Stimulated activated CD4-positive, alpha-beta T cell treated with anti-CD3 and anti-CD28 coated beads, Interleukin-1b, Interleukin-23, amount 100 ng/mL, for 24 hours (primary cell): ENCODE data around the gene LRRC8B.

Experiments
- DNase-seq, 4 experiments: peaks; one replicate each; pipeline ENCODE4 v3.0.0-alpha.2; 2020; ENCODE audit warnings: low read depth in 4 of 4, low spot score in 1 of 4

The LRRC8B gene

DNA sequence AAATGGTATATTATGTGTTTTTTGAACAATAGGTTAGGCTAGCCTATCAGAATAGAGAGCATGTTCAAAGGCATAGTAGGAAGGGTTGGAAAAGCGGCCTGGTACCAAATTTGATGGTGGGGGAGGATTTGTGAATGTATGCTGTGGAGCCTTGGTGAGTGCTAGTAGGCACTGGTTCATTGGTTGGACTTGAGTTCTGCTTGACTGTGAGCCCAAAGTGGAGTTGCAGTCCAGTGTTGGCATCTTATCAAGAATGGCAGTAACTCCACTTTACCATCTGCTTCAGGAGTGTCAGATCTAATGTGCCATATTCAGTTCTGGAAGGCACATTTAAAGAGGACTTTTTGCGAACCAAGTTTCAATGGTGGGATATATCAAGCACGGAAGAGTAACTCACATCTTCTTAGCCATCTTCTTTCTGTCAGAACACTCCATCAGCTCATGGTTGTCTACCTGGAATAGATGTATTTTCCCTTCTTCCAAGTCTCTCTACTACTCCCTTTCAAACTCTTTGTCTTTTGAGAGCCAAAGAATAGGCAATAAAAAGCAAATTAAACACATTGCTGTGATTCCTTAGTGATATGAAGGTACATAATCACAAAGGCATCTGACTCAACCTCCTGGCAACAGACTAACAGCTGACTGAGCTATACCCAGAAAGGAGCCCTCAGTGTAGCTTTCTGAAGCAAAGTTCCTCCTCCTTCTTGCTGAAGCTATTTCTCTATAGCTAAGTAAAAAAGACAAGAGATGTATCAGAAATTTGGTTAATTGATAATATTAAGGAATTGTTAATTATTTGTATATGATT is 21.7 kb downstream of the LRRC8B start:
- DNase-seq: no peak

DNA sequence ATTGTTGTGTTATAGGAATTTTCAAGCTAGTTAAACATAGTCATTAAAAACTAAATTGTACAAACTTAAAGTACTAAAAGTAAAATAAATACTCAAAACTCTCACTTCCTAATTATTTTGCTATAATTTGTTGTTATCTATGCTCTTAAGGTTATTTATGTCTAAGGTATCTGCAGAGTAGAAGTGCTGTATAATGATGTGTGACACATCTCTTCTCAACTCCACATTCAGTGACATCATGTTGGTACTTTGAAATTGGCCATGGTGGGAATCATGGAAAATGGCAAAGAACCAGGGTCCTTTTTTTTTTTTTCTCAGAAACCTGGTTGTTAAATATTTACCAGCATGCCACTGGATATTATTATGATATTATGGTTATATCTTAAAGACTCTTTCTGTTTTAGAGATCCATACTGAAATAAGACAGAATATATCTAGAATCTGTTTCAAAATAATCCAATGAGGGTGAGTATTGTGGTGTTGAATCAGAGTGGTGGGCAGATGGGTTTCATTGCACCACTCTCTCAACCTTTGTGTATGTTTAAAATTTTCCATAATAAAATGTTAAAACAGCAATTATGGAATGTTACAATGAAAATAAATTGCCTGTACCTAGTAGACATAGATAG is 22.4 kb downstream of the LRRC8B start:
- no peak for DNase-seq

DNA sequence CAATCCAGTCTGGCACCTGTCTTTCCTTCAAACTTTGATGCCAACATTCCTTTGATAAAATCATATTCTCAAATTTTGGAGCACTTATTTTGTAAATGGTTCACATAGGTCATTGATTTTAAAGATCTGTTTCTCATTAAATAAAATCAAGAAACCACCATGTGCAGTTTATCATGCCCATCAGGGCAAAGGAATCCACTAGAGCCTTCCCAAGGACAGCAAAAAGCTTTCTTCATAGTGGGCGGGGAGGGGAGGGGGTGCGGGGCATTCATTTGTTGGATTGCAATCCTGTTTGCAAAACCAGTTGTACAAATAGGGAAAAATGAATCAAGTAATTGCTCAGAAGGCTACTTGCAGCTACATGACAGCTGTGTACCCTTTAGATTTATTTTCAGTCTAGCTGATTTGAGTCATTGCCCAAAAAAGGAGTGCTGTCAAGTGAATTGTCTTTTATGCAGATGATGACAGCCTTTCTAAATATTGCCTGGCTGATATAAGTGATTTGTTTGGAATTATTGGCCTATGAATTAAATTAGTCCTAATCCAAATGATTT is 23.0 kb downstream of the LRRC8B start:
- DNase-seq: no peak

- no peak for DNase-seq
Observed at GRCh38 chr1:89548122-89548857, 23.7 kb downstream of the LRRC8B start.

DNA sequence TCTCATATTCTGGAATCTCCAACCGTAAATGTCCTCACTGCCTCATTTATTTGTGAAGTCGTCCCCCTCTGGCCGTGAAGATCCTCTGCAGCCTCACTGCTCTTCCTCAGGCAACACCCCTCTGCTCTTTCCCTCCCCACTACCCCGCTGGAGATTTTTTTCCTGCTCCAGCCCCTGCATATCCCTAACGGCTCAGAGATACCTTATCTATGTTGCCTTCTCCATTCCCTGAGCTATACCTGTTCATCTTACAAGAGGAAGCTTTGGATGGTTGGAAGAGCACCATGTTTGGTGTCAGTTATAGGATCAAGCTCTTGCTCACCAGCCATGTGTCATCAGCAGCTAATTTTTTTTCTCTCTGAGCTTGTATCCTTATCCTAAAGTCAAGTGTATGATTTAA is 26.4 kb downstream of the LRRC8B start:
- DNase-seq: no peak

DNA sequence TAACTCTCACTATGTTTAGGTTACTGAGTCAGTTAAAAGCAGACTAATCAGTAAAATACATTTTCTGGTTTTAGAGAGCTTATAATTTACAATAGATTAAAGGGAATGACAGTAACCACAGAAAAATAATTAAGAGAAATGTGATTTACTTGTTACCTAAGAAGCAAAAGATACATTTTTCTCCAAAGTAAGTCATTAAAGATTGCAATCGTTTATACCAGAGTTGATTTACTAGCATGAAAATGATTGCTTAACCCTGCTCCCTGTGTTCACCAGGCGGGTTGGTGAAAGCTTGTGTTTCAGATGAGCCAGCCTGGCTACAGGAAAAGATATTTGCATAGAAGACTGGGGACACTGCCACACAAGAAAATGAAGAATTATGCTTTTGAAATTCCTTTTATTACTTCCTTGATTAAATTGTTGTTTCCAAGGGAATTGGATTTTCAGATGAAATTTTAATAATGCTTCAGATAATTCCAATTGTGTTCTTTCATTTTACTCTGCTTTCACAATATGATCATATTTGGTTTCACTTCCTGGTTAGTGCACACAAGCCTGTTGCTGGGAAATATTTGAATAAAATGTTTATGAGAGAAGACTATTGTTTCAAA is 27.9 kb downstream of the LRRC8B start:
- no peak for DNase-seq

- DNase-seq: no peak
Observed at GRCh38 chr1:89553157-89553556, 28.5 kb downstream of the LRRC8B start.

DNA sequence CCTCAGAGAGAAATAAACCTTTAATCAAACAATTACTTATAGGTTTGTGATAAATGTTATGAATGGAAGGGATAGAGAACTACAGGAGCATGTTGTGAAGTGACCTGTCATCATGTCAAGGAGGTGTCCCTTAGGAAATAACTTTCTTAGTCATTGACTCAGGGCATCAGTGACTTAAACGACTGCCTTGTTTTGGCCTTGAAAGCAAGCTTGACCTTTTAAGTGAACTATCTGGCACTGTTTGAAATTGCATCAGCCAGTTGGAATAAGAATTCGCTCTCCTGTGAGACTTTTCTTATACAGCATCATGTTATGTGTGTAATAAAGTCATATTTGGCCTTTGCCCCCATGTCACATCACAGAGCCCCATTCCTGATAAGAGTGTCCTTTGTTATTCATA is 30.9 kb downstream of the LRRC8B start:
- no peak for DNase-seq

DNA sequence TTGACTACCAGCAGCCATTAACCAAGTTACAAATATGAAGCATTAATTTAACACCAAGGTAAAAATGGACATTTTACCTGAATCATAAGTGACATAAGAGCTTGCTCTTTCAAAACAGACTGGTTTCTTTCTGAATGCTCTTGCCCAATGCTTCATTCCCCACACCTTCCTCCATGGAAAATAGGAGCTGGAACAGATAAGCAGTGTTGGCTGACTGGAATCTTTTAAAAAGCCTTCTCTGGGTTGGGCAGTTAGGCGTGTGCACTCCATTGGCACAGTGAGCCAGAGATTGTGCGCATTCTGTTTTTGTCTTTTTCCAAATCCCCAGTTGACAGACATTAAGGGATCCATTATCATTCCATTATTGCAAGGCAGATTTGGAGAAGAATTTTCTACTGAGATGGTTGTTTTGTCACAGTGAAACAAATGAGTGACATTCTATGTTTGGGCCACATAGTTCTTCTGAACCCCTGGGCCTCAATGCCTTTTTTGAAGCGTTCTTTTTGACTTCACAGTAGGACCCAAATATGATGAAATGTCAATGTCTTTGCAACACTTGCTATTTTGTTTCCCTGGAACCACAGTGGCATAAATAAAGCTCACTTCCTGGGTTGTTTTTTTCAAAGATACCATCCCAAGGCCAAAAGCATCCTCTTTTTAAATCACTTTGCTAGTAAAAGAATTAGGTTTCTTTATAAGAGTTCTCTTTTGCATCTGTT is 32.3 kb downstream of the LRRC8B start:
- no peak for DNase-seq

DNA sequence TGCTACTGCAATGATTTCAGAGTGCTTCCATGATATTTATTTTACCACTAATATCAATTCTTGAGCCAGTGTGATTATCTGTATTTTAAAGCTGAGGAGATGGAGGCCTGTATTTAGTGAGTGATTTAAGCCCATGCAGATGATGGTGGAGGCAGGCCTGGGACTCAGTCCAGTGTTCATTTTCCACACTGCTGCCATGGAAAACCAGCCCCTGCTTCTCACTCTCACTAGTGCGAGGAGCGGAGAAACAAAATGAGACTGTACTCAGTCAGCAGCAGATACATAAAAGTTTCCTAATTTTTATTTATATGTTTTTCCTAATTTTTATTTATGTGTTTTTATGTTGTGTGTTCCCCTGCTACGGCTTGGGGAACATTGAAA is 32.8 kb downstream of the LRRC8B start:
- no peak for DNase-seq

DNA sequence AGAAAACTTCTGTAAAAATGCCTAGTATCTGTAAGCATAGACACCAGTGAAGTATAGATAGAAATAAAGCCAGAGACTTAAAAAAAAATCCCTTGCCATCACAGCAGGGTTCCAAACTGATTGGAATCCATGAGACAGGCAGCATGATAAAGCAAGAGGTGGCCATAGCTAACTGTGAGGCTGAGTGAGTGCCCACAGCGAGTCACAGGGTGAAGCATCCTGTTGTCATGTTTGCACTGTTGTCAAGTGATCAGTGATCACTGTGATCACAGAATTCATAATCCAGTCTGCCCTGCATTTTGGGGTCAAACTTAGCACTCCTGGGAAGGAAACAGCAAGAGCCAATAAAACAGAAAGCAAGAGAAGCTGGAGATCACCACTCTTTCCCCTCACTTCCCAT is 33.3 kb downstream of the LRRC8B start:
- no peak for DNase-seq

- DNase-seq: no peak
Observed at GRCh38 chr1:89563957-89564604, 39.5 kb downstream of the LRRC8B start.

DNA sequence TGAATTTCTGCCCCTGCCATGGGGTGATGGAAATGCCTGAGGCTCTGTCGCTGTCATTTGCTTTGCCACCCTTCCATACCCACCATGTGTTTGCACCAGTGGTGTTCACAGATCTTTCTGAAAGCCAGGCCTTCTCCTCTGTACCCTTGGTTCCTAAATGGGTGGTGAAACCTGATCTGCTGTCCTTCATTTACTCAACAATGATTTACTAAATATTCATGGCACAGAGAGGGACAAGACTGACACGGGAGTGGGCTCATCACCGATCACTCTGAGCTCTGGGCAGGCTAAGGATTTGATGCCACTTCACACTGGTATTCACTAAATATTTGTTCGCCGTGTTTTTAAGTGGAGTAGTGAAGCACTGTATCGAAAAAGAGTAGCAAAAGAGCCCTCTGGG is 40.9 kb downstream of the LRRC8B start:
- no peak for DNase-seq

DNA sequence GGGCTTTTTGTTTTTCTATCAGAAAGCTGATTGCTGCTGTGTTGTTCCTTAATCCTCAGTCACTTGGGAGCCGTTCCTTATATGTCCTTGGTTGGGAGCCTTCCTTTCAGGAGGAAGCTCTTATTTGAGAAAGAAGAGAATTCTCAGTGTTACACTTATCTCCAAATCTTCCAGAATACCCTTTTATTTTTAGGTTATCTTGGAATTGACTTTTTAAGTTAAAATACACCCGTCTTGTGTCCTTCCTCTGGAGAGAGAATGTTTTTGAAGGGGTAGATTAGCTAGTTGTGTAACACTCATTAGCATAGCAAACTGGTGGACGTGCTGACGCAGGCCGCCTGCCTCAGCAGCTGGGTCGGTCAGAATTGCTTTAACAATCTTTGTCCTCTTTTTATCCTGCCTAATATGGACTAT is 42.1 kb downstream of the LRRC8B start:
- DNase-seq: no peak

GRCh38 chr1:89567797-89568196 is 43.2 kb downstream of the LRRC8B start:
- no peak for DNase-seq

DNA sequence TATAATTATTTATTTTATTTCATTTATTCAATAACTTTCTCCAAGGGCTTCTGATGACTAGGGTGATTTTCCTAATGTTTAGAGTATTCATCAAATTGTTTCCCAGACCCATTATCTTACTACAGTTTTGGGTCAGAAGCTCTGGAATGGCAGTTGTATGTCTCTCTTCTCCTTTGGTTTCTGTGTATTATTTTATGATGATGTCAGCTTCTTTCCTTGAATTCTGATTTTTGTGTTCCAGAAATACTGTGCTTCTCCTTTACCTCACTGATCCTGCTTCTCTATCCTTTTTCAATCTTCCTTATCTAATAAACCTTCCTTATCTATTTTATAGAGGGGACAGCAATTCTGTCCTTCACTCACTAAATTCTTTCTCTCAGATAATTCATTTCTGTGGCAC is 48.8 kb downstream of the LRRC8B start:
- no peak for DNase-seq

- DNase-seq: no peak
Observed at GRCh38 chr1:89574621-89575020, 50.0 kb downstream of the LRRC8B start.

- no peak for DNase-seq
Observed at GRCh38 chr1:89575207-89575606, 50.6 kb downstream of the LRRC8B start.

- no peak for DNase-seq
Observed at GRCh38 chr1:89576013-89576412, 51.4 kb downstream of the LRRC8B start.

GRCh38 chr1:89578151-89578550 is 53.5 kb downstream of the LRRC8B start:
- DNase-seq: no peak
